SU-DHL-6 (cell line): ENCODE measurements around the gene SUPT3H.

Experiments used
- H2AFZ ChIP-seq: fragments of 200-600 bp; sonication (generic); 2 replicates; pipeline ENCODE4 v1.6.1; 2014; ENCODE audit warnings: low read depth, mild to moderate bottlenecking, moderate library complexity, mixed read lengths, antibody characterized with exemption, low read length; ENCODE audit not compliant: severe bottlenecking
- H3F3A ChIP-seq: fragments of 200-600 bp; shearing (Covaris generic); 2 replicates; pipeline ENCODE4 v1.6.0; 2016; ENCODE audit warnings: antibody characterized with exemption, mild to moderate bottlenecking; ENCODE audit not compliant: insufficient read depth
- H3K27ac ChIP-seq: fragments of 200-600 bp; sonication (generic); 2 replicates; pipeline ENCODE4 v1.5.1; 2016; ENCODE audit warnings: low read depth, mild to moderate bottlenecking, low read length, moderate library complexity, mixed read lengths
- H3K27me3 ChIP-seq: fragments of 200-600 bp; sonication (generic), shearing (Covaris generic); 2 replicates; pipeline ENCODE4 v1.6.0; 2014; ENCODE audit warnings: mild to moderate bottlenecking, low read length
- H3K36me3 ChIP-seq: fragments of 200-600 bp; sonication (generic); 2 replicates; pipeline ENCODE4 v1.6.1; 2014; ENCODE audit warnings: mild to moderate bottlenecking, low read length, mixed read lengths
- H3K4me2 ChIP-seq: fragments of 300-600, 200-600 bp; shearing (Covaris generic), sonication (generic); 2 replicates; pipeline ENCODE4 v1.6.0; 2014; ENCODE audit warnings: low read length, low read depth, mild to moderate bottlenecking; ENCODE audit not compliant: poor library complexity, severe bottlenecking
- H3K4me3 ChIP-seq: fragments of 200-600 bp; sonication (generic); 2 replicates; pipeline ENCODE4 v1.5.1; 2014; ENCODE audit warnings: antibody characterized with exemption, low read length, mild to moderate bottlenecking, mixed read lengths; ENCODE audit not compliant: insufficient read depth, poor library complexity, severe bottlenecking
- H3K79me2 ChIP-seq: fragments of 200-600 bp; sonication (generic); 2 replicates; pipeline ENCODE4 v1.6.1; 2014; ENCODE audit warnings: mild to moderate bottlenecking, low read length, moderate library complexity; ENCODE audit not compliant: insufficient read depth
- H3K9ac ChIP-seq: fragments of 200-600 bp; sonication (generic); 2 replicates; pipeline ENCODE4 v1.7.0; 2014; ENCODE audit warnings: mild to moderate bottlenecking, low read length
- H3K9me2 ChIP-seq: fragments of 200-600 bp; sonication (generic); replicated peaks from 2 replicates; pipeline ENCODE4 v1.6.1; 2014; ENCODE audit warnings: low read length; ENCODE audit not compliant: insufficient read depth
- H3K9me3 ChIP-seq: fragments of 200-600 bp; sonication (generic); 2 replicates; pipeline ENCODE4 v1.6.1; 2014; ENCODE audit warnings: low read length, mixed read lengths; ENCODE audit not compliant: insufficient read depth
- H4K20me1 ChIP-seq: fragments of 200-600 bp; sonication (generic); 2 replicates; pipeline ENCODE4 v1.6.1; 2014; ENCODE audit warnings: low read depth, mild to moderate bottlenecking, antibody characterized with exemption, low read length, moderate library complexity, mixed read lengths
- EZH2phosphoT487 ChIP-seq: fragments of 200-600 bp; sonication (generic), shearing (Covaris generic); conservative IDR thresholded peaks from 2 replicates; pipeline ENCODE4 v1.6.1; 2018; ENCODE audit warnings: mild to moderate bottlenecking, antibody characterized with exemption, low read length, moderate library complexity, mixed read lengths
- TF ChIP-seq, protein P1 (sequence below): fragments of 200-600 bp; sonication (generic); IDR thresholded peaks from one replicate; pipeline ENCODE4 v1.5.1; 2017; ENCODE audit warnings: antibody characterized with exemption, mild to moderate bottlenecking, low read length, moderate library complexity; ENCODE audit not compliant: insufficient read depth, poor library complexity, severe bottlenecking

Gene SUPT3H

DNA sequence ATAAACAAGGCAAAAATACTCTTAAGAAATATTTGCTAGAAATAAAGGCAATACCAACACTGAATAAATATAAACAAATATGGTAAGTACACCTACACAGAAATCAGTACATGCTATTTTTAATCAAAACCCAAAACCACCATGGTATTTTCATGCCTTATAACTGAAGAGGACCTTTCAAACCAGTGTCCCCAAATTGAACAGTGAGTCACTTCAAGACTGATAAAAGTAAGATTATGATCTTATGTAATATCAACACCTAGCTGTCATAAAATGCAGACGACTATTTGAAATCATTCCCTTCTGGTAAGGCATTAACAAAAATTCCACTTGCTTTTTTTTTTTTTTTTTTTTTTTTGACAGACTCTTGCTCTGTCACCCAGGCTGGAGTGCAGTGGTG lies 206.4 kb downstream of the SUPT3H start:
- no peaks in the 10 kb centered on the region for H3K9me2 ChIP-seq
- no peaks in the 10 kb centered on the region for H3F3A ChIP-seq
- no peak for TF ChIP-seq EZH2phosphoT487
- TF ChIP-seq, protein P1, sequence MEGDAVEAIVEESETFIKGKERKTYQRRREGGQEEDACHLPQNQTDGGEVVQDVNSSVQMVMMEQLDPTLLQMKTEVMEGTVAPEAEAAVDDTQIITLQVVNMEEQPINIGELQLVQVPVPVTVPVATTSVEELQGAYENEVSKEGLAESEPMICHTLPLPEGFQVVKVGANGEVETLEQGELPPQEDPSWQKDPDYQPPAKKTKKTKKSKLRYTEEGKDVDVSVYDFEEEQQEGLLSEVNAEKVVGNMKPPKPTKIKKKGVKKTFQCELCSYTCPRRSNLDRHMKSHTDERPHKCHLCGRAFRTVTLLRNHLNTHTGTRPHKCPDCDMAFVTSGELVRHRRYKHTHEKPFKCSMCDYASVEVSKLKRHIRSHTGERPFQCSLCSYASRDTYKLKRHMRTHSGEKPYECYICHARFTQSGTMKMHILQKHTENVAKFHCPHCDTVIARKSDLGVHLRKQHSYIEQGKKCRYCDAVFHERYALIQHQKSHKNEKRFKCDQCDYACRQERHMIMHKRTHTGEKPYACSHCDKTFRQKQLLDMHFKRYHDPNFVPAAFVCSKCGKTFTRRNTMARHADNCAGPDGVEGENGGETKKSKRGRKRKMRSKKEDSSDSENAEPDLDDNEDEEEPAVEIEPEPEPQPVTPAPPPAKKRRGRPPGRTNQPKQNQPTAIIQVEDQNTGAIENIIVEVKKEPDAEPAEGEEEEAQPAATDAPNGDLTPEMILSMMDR: no peak
- no peaks in the 10 kb centered on the region for H3K9me3 ChIP-seq
- no peak overlapping the region for H3K4me2 ChIP-seq
- no peaks in the 10 kb centered on the region for H3K27me3 ChIP-seq
- no peaks in the 10 kb centered on the region for H3K36me3 ChIP-seq
- H4K20me1 ChIP-seq: no peaks in the 10 kb centered on the region
- H3K4me3 ChIP-seq: no peak overlapping the region
- H3K79me2 ChIP-seq: no peaks in the 10 kb centered on the region
- no peak overlapping the region for H3K9ac ChIP-seq
- no peak overlapping the region for H3K27ac ChIP-seq
- no peak overlapping the region for H2AFZ ChIP-seq

DNA sequence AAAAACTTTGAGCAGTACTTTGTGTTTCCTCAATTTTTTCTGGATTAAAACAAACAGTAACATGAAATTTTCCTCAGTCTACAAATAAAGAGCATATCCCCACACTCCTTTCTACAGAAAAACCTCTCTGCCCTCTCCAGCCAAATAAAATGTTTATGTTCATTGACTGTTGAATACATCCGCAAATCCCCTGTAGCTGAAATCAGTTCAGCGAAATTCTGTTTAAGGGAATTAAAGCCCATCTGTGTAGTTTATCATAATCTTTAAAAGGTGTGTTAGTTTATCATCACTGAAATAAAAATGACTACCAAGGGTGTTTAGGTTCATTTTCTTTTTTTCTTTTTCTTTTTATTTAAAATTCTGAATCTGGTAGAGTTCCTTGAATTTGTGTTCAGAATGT lies 207.4 kb downstream of the SUPT3H start:
- H3K27ac ChIP-seq: no peak overlapping the region
- H3K79me2 ChIP-seq: no peaks in the 10 kb centered on the region
- H3K4me3 ChIP-seq: no peak overlapping the region
- no peaks in the 10 kb centered on the region for H3K36me3 ChIP-seq
- no peaks in the 10 kb centered on the region for H3K9me3 ChIP-seq
- no peak overlapping the region for H3K9ac ChIP-seq
- TF ChIP-seq, protein P1: no peak
- no peak for TF ChIP-seq EZH2phosphoT487
- H4K20me1 ChIP-seq: no peaks in the 10 kb centered on the region
- no peak overlapping the region for H3K4me2 ChIP-seq
- H3F3A ChIP-seq: no peaks in the 10 kb centered on the region
- no peak overlapping the region for H2AFZ ChIP-seq
- no peaks in the 10 kb centered on the region for H3K9me2 ChIP-seq
- no peaks in the 10 kb centered on the region for H3K27me3 ChIP-seq

DNA sequence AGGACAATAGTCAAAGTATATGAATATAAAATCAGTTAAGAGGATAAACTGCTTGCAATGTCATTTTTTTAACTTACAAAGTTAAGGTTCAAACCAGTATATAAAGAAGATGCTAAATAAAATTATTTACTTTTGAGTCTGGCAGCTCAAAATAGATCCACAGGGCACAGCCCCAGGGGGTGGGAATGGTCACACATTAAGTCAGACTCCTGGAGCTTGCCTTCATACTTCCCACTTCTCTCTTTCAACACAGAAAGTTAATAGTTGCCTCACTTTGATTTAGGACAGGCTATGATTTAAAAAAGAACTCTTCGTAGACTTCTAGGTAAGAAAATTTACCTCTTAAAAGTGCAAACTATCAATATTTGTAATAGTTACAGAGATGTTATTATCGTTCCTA lies 207.9 kb downstream of the SUPT3H start:
- TF ChIP-seq, protein P1: no peak
- TF ChIP-seq EZH2phosphoT487: no peak
- H3K27ac ChIP-seq: no peak overlapping the region
- H3F3A ChIP-seq: no peaks in the 10 kb centered on the region
- no peaks in the 10 kb centered on the region for H3K9me2 ChIP-seq
- H3K36me3 ChIP-seq: no peaks in the 10 kb centered on the region
- no peaks in the 10 kb centered on the region for H3K27me3 ChIP-seq
- no peaks in the 10 kb centered on the region for H3K9me3 ChIP-seq
- H3K79me2 ChIP-seq: no peaks in the 10 kb centered on the region
- H3K9ac ChIP-seq: no peak overlapping the region
- no peaks in the 10 kb centered on the region for H4K20me1 ChIP-seq
- no peak overlapping the region for H3K4me3 ChIP-seq
- no peak overlapping the region for H3K4me2 ChIP-seq
- no peak overlapping the region for H2AFZ ChIP-seq
